Measurements from ENCODE around the gene DCTN3.

GRCh38 chr9:34654323-34655051 is 34.2 kb upstream of the DCTN3 start:
- TF ChIP-seq CTCF (IDR thresholded peaks at IDR 0.05), result no peak
- TF ChIP-seq POLR2A (IDR thresholded peaks at IDR 0.05), result no peak
